ENCODE results near the gene MLYCD.

MLYCD gene

GRCh38 chr16:83970430-83970815 is 71.5 kb downstream of the MLYCD start:
- DNase-seq (ENCODE audit: low read depth) = no peak

DNA sequence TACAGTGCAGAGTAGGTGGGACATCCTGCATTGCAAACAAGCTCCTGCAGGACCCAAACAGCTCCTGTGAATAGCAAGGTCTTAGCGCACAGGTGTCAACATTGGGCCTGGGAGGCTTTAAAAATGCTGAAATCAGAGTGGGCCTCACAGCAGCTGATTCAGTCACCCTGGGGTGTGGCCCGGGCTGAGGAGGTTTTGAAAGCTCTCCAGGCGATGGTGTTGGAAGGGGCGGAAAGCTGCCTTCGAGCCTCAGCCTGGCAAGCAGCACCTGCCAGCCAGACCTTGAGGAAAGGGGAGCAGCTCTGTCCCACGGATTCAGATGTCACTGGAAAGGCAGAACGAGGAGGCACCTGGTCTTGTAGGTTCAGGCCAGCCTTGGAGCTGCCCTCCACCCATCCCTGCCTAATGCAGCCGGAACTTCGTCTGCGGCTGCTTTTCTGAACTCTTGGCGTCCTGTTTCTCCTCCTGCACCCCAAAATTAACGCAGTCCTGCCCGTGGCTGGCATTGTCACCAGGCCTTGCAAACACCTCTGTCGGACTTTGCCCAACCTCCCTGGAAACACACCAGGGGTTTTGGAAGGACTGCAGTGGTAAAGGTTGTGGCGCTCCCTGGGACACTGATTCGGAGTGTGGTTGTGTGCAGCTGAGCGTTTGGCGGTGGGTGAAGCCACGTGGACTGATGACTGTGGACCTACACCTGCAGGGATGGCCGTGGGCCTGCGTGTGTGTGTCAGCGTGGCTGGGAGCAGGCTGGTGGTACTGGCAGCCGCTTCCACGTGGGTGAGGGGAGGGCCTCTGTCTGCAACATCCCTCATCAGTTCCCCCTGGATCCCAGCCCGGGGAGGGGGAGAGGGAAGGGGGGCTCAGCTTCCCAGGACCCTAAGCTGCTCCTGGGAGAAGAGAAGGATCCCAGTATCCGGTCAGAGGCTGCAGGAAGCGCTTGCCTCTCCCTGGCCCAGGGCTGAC is 72.5 kb downstream of the MLYCD start:
- no peak for DNase-seq (ENCODE audit: low read depth)

GRCh38 chr16:83972256-83973008 is 73.5 kb downstream of the MLYCD start:
- DNase-seq (ENCODE audit: low read depth) = no peak

DNA sequence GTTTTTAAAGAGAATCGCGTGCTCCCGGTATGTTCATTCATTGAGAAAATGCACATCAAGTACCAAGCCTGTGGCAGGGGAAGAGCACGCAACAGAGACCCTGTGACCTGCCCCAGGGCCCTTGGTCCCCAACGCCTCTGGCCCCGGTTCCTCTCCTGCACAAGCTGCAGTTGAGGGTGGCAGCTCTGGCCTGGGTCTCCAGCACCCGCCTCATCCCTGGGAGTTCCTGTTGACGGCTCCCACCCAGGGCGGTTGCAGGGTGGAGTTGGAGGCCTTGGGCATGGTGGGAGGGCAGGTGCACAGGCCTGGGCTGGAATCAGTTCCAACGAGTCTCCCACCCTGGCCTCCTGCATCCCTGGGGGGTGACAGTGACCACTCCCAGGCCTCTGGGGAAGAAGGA is 74.2 kb downstream of the MLYCD start:
- DNase-seq (ENCODE audit: low read depth) = no peak

GRCh38 chr16:83973581-83974385 is 74.9 kb downstream of the MLYCD start:
- no peak for DNase-seq (ENCODE audit: low read depth)

GRCh38 chr16:83974475-83974874 is 75.6 kb downstream of the MLYCD start:
- no peak for DNase-seq (ENCODE audit: low read depth)

- no peak for DNase-seq (ENCODE audit: low read depth)
Measured at GRCh38 chr16:83975590-83976260, 76.8 kb downstream of the MLYCD start.

All from ELR (cell line).